ENCODE results near the gene ZNF562. TPM values are rescaled to one million over a fixed set of nuclear protein-coding genes. Genes with fewer than 3 reads are reported as not detected.

ZNF562 gene
- total RNA-seq, 1 donor from 2014 or later: 21.8 TPM

DNA sequence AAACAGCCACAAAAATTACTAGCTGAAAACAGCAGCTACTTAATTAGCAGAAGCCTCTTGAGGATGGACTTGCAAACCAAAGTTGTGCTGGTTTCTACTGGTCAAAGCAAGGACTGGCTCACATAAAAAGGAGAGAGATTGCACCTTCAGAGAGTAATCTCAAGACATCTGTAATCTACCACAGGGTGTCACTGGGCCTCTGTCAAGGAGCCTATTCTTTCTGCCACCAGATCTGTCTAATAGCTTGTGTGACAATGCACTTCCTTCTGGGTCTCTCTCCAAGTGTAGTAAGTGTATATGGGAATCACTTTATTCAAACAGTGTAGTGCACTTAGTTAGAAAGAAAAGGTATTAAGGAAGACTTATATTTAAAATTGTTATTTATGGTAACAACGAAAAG is 29.4 kb downstream of the ZNF562 start:
- DNase-seq (ENCODE audit: low read depth): peak; percentile 44

DNA sequence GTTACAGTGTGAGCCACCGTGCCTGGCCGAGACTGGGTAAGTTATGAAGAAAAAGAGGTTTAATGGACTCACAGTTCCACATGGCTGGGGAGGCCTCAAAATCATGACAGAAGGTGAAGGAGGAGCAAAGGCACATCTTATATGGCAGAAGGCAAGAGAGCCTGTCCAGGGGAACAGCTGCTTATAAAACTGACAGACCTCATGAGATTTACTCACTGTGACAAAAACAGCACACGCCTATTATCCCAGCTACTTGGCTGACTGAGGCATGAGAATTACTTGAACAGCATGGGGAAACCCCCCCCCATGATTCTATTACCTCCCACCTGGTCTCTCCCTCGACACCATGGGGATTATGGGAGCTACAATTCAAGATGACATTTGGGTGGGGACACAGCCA is 30.4 kb downstream of the ZNF562 start:
- DNase-seq (ENCODE audit: low read depth): peak; percentile 81

DNA sequence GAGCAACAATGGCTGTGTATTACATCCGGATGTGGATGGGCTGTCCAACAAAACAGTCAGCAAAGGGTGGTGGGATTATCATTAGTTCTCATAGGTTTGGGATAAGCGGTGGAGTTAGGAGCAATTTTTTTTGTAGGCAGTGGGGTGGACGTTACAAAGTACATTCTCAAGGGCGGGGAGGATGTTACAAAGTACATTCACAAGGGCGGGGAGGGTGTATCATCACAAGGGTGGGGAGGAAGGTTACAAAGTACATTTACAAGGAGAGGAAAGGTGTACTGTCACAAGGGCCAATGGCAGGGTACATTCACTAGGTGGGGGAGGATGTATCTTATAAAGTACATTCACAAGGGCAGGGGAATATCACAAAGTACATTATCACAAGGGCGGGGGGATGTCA is 33.1 kb downstream of the ZNF562 start:
- no peak for DNase-seq (ENCODE audit: low read depth)

DNA sequence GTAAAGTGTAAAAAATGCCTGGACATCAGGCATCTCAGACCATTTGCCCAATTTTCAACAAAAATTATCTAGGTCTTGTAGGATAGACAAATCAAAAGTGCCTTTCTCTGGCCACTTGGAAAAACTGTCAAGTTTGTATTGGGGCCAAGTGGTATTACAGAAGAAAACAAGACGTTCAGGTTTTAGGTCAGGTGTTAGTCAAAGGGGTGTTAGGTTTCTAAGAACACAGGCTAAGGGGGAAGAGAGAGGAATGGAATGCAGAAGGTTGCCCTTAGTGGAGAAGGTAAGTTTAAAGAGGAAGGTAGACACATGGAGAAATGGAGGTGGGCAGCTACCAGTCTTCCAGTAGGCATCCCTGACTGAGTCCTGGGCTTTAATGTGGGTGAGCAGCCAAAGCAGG is 33.9 kb downstream of the ZNF562 start:
- no peak for DNase-seq (ENCODE audit: low read depth)

DNA sequence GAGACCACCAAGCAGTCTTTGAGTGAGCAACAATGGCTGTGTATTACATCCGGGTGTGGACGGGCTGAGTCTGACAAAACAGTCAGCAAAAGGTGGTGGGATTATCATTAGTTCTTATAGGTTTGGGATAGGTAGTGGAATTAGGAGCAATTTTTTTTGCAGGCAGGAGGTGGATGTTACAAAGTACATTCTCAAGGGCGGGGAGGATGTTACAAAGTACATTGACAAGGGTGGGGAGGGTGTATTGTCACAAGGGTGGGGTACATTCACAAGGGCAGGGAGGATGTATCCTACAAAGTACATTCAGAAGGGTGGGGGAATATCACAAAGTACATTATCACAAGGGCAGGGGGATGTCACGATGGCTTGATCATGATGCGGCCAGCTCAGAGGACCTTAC is 38.9 kb downstream of the ZNF562 start:
- no peak for DNase-seq (ENCODE audit: low read depth)

DNA sequence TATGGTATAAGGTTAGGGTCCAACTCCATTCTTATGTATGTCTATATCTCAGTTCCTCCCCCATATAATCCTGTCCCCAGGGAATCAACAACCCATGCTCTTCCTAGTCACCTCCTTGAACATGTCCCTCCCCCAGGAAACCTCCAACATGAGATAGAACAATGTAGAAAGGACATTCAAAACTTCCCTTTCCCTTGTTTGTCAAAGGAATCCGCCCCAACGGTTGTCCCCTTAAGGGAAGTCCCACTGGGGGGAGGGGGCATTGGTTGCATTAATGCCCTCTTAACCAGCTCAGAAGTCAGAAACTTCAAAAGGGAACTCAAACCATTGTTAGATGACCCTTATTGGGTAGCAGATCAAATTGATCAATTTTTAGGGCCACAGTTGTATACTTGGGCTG is 47.0 kb downstream of the ZNF562 start:
- no peak for DNase-seq (ENCODE audit: low read depth)

DNA sequence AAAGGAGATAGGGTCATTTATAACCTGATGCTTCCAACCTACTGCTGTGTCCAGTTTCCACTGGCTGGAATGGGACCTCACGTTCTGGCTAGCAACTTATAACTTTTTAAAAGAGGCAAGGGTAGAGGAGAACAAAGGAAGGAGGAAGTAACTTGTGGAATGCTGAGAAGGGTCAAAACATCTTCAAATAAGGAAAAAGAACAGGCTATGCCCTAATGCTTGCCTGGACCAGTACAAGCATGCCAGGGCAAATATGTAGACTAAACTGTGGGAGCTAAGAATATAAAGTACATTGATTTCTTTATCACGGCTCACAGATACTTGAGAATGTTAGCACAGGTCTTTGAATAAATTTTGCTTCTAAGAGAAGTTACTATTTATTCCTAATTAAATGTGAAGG is 52.4 kb downstream of the ZNF562 start:
- peak; percentile 41 for DNase-seq (ENCODE audit: low read depth)

DNA sequence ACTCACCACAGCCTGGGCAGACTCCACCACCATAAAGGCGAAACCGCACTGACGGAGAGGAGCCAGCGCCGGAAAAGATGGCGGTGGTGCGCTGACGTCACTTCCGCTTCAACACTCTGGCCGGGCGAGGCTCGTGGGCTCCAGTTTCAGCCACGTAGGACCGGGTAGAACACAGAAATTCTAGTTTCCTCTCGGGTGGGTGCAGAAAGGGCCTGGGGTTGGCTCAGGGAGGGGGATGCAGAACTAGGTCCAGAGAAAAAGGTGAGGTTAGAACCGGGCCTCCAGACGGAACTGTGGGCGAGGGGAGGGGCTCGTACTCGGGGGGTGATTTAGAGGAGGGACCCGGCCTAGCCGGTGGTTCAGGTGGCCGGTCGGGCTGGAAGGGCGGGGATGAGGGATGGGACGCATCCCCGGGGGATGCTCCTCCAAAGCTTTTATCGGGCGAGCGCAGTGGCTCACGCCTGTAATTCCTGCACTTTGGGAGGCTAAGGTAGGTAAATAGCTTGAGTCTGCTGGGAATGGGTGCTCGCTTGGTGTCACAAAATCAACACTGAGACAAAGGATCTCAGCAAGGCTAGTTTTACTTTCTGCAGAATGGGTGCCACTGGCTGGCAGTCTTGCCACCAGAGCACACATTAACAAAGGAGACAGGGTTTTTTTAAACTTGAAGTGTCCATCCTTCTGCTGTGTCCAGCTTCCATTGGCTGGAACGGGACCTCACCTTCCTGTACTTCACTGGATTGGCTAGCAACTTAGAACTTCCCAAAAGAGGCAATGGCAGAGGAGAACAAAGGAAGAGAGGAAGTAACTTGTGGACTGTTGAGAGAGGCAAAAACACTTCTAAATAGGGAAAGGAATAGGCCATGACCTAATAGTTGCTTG is 53.5 kb downstream of the ZNF562 start, which contains the start of gene ZNF561:
Gene ZNF561 (minus strand): TSS at position 77 of the 882 bp plus-strand sequence. CDS start 1,776 bp downstream, outside the sequence.
- peak; percentile 93 for DNase-seq (ENCODE audit: low read depth)

DNA sequence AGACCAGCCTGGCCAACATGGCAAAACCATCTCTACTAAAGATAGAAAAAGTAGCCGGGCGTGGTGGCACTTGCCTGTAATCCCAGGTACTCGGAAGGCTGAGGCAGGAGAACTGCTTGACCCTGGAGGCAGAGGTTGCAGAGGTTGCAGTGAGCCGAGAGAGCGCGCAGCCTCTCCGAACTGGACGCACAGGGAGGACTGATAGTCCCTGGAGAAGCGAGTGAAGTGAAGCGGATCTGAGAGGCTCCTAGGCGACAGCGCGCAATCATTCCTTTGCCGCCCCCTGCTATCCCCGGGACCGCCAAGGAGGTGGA is 54.1 kb downstream of the ZNF562 start:
- no peak for DNase-seq (ENCODE audit: low read depth)

DNA sequence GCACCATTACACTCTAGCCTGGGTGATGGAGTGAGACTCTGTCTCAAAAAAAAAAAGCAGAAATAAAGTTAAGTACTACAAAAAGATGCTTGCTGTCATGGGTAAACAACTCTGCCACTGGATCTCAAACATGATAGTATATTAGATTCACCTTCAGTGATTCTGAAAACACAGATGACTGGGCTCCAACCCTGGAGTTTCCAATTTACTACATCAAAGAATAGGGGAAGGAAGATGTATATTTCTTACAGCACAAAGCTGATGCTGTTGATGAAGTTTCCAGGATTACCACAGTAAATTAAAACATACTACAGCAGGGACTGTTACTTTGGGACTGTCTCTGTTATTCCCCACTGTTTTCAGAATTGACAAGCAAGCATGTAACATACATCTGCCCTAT is 59.1 kb downstream of the ZNF562 start:
- DNase-seq (ENCODE audit: low read depth): no peak

DNA sequence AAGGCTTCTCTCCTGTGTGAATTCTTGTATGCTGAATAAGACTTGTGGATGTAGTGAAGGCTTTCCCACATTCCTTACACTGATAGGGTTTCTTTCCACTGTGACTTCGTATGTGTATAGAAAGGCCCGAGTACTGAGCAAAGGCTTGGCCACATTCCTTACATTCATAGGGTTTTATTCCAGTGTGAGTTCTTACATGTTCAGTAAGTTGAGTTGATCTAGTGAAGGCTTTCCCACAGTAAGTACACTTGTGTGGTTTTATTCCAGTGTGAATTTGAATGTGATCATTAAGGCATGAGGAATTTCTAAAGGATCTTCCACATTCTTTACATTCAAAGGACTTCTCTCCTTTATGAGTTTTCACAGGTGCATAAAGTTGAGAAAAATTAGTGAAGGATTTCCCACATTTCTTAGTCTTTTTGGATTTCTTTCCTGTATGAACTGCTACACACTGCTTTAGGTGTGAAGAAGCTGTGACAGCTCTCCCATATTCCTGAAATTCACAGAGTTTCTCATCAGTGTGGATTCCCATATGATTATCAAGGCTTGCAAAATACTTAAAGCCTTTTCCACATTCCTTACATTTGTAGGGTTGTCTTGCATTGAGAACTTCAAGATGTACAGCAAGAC is 64.3 kb downstream of the ZNF562 start:
- DNase-seq (ENCODE audit: low read depth): no peak

DNA sequence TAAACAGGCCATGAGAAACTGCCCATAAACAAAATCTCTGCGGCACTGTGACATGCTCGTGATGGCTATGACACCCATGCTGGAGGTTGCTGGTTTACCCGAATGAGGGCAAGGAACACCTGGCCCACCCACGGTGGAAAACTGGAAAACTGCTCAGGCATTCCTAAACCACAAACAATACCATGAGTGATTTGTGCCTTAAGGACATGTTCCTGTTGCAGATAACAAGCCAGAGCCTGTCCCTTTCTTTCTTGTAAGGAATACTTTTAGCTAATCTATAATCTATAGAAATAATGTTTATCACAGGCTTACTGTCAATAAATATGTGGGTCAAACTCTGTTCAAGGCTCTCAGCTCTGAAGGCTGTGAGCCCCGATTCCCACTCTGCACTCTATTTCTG is 66.0 kb downstream of the ZNF562 start:
- no peak for DNase-seq (ENCODE audit: low read depth)

DNA sequence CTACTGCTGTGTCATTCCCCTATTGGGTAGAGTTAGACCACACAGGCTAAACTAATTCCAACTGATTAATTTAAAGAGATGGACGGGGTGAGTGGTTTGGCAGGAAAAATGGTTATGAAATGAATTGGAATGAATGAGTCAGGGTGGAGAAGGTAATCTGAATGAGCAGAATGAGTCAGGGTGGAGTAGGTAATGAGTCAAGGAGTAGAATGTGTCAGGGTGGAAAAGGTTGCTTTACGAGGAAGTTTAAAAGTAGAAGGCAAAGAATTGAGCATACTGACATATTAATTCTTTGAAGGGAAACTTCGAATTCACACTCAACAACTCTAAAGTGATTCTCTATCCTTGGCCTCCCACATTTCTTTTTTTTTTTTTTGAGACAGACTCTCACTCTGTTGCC is 77.9 kb downstream of the ZNF562 start:
- DNase-seq (ENCODE audit: low read depth): no peak

Other genes starting within 250 kb of the ZNF562 start
- gene ZNF266, start 239.5 kb downstream of the ZNF562 start, total RNA-seq: 15.2 and 29.9 TPM in 2 replicates
- gene ZNF560, start 176.5 kb downstream of the ZNF562 start, total RNA-seq: not detected in 2 replicates
- gene ZNF426, start 136.5 kb downstream of the ZNF562 start, total RNA-seq: 13.7 and 18.0 TPM in 2 replicates
- 39.0 and 44.3 TPM in 2 replicates for gene ZNF121, start 90.6 kb downstream of the ZNF562 start, total RNA-seq
- gene ZNF561, start 53.9 kb downstream of the ZNF562 start, total RNA-seq: 32.9 and 55.2 TPM in 2 replicates
- gene ZNF846, start 93.6 kb upstream of the ZNF562 start, total RNA-seq: 6.5 and 8.8 TPM in 2 replicates
- gene FBXL12, start 144.0 kb upstream of the ZNF562 start, total RNA-seq: 21.1 and 25.4 TPM in 2 replicates
- gene UBL5, start 152.8 kb upstream of the ZNF562 start, total RNA-seq: 417 and 480 TPM in 2 replicates
- 156 and 167 TPM in 2 replicates for gene PIN1, start 160.2 kb upstream of the ZNF562 start, total RNA-seq